Measurements from ENCODE around the gene STEAP4. TPM values are rescaled to one million over a fixed set of nuclear protein-coding genes. Genes with fewer than 3 reads are reported as not detected.

Gene STEAP4
- total RNA-seq, 1 experiment from 2014 or later = not detected

DNA sequence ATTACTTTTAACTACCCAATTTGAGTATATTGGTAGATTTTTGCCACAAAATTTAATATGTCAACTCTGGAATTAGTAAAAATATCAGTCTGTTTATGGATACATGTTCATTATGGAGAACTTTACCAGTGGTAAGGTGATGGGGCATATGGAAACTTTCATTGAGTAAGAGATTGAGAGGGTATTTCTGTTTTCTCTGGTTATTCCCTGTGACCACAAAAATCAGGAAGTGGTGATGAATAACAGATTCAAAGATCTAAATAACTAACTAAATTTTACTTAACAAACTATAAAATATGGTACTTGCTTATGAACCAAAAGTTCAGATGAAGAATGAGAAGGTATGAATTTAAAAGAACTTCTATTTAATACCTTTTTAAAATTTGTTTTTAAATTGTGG is 22.1 kb upstream of the STEAP4 start:
- Histone ChIP-seq H3K4me1 (ENCODE audit: insufficient read depth, low read length) (no peaks in the 10 kb centered on the region), H2BK5ac (ENCODE audit: insufficient read length, low read length) (no peak overlapping the region), H3K79me2 (ENCODE audit: insufficient read depth, low read length) (no peaks in the 10 kb centered on the region), H3K4me2 (ENCODE audit: insufficient read depth, insufficient read length, low read length) (no peak overlapping the region), H3K23me2 (ENCODE audit: insufficient read length, low read depth, low read length, poor library complexity, severe bottlenecking) (no peaks in the 10 kb centered on the region), H3K27me3 (ENCODE audit: insufficient read depth, low read length) (no peaks in the 10 kb centered on the region), H2BK12ac (ENCODE audit: insufficient read length, low read depth, low read length) (no peak overlapping the region), H2AFZ (ENCODE audit: low read length) (no peak overlapping the region), H3K27ac (ENCODE audit: insufficient read length, low read depth, low read length) (no peak overlapping the region), H2BK120ac (ENCODE audit: low read depth, low read length, poor library complexity, severe bottlenecking) (no peak overlapping the region), H4K5ac (ENCODE audit: insufficient read length, low read depth, low read length) (no peak overlapping the region), H3K23ac (ENCODE audit: insufficient read length, low read depth, low read length) (no peak overlapping the region), H3K56ac (ENCODE audit: insufficient read length, low read depth, low read length) (no peak overlapping the region), H3K9ac (ENCODE audit: extremely low read depth, insufficient read length, low read length) (no peak overlapping the region), H2BK20ac (ENCODE audit: low read depth, low read length, poor library complexity, severe bottlenecking) (no peak overlapping the region), H2BK15ac (ENCODE audit: low read depth, low read length) (no peak overlapping the region), H2AK5ac (ENCODE audit: insufficient read length, low read length) (no peak overlapping the region), H3K14ac (ENCODE audit: insufficient read depth, low read length) (no peak overlapping the region), H3K9me3 (ENCODE audit: control insufficient read depth, low read depth, low read length) (no peaks in the 10 kb centered on the region), H4K8ac (replicated peaks; ENCODE audit: insufficient read length, low read depth, low read length) (no peak overlapping the region), H4K20me1 (ENCODE audit: control insufficient read depth, insufficient read depth, insufficient read length) (no peaks in the 10 kb centered on the region), H4K91ac (ENCODE audit: insufficient read length, low read depth, low read length) (no peak overlapping the region), H3K79me1 (ENCODE audit: insufficient read depth, low read depth, low read length, poor library complexity, severe bottlenecking) (no peaks in the 10 kb centered on the region), H3T11ph (ENCODE audit: low read length) (no peak overlapping the region), H3K18ac (ENCODE audit: insufficient read length, low read depth, low read length) (no peak overlapping the region), H3K4ac (ENCODE audit: low read depth, low read length) (no peak overlapping the region)
- DNase-seq = no peak
- TF ChIP-seq, protein P1, sequence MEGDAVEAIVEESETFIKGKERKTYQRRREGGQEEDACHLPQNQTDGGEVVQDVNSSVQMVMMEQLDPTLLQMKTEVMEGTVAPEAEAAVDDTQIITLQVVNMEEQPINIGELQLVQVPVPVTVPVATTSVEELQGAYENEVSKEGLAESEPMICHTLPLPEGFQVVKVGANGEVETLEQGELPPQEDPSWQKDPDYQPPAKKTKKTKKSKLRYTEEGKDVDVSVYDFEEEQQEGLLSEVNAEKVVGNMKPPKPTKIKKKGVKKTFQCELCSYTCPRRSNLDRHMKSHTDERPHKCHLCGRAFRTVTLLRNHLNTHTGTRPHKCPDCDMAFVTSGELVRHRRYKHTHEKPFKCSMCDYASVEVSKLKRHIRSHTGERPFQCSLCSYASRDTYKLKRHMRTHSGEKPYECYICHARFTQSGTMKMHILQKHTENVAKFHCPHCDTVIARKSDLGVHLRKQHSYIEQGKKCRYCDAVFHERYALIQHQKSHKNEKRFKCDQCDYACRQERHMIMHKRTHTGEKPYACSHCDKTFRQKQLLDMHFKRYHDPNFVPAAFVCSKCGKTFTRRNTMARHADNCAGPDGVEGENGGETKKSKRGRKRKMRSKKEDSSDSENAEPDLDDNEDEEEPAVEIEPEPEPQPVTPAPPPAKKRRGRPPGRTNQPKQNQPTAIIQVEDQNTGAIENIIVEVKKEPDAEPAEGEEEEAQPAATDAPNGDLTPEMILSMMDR (conservative IDR thresholded peaks at IDR 0.05) = no peak
- H3K27me3 Mint-ChIP-seq (ENCODE audit: low read depth) = no peaks in the 10 kb centered on the region
- no peak overlapping the region for H3K4me3 Mint-ChIP-seq
- H3K4me1 Mint-ChIP-seq = peaks cover 2 to 5% of the 10 kb centered on the region in 2 experiments; a peak in 3 of 4 replicates
- H3K27ac Mint-ChIP-seq = no peak overlapping the region
- no peaks in the 10 kb centered on the region for H3K36me3 Mint-ChIP-seq (ENCODE audit: insufficient read depth in 1 of 3, low read depth in 3 of 3)
- peaks cover 0 to 4% of the 10 kb centered on the region in 2 experiments; a peak in 4 of 5 replicates for H3K9me3 Mint-ChIP-seq
